GM21367 (cell line): ENCODE results near the gene PLD5.
"Not testable (repeated sequence)": the region's sequence is repeated elsewhere in the genome, so short reads cannot be mapped to it uniquely, and the experiment has no call there.

Experiments
- ATAC-seq: cut with Tn5 transposase; IDR thresholded peaks from one replicate; pipeline ENCODE4 v1.9.1; 2021; ENCODE audit not compliant: unreplicated experiment

PLD5 gene

DNA sequence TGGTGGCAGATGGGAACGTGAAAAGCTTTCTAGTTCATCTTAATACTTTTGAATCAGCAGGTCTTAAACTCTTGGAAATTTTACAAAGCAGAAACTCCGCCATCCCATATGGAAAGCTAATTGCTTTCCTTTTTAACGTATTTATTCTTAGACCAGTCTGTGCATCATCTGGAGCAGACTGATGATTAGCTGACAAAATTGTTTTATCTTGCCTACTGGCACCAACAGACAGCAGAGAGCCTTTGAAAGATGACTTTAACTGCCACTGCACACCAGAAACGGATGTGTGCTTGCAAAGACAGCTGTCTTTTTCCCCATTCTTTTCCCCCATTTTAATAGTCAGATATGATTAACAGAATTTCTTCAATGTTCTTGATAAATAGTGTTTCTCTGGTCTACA lies 97.0 kb downstream of the PLD5 start:
- no peak for ATAC-seq

- no peak for ATAC-seq
These were observed 98.1 kb downstream of the PLD5 start for GRCh38 chr1:242426271-242426905.

GRCh38 chr1:242425232-242425631 lies 99.3 kb downstream of the PLD5 start:
- no peak for ATAC-seq

DNA sequence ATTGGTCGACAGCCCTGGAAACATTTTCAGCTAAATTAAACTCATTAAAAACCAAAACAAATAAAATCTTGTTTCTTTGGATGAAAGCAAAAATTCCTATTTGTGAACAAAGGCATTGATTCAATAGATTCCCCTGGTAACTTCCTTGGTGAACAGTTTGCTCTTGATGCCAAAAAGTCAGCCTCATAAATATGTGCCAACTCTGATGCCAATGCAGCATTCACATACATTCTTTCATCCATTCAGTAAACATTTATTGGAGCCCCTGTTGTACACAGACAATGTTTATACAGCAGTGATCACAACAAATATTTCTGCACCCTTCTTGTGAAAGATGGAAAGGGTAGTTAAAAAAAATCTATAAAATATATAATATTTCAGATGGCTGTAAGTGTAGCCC lies 107.8 kb downstream of the PLD5 start:
- ATAC-seq, result no peak

GRCh38 chr1:242412921-242413320 lies 111.6 kb downstream of the PLD5 start:
- no peak for ATAC-seq

GRCh38 chr1:242411901-242412300 lies 112.6 kb downstream of the PLD5 start:
- ATAC-seq, result no peak

- no peak for ATAC-seq
These were observed 118.5 kb downstream of the PLD5 start for GRCh38 chr1:242405947-242406346.

DNA sequence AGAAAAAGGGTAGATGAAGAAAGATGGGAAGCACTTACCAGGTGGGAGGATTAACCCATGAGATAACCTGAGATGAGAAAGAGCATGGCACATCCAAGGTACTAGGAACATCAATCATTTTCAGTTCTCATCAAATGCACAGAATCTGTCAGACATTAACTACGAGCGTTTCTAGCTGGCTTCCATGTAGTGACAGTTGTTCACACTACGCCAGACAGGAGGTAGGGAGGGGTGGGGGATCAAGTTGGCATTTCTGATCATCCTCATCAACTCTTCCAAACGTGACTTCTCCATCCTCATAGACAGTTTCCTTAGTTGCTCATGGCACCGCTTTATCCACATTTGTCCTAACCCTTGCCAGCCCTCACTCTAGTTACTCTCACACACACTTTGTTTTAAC lies 120.2 kb downstream of the PLD5 start:
- no peak for ATAC-seq

DNA sequence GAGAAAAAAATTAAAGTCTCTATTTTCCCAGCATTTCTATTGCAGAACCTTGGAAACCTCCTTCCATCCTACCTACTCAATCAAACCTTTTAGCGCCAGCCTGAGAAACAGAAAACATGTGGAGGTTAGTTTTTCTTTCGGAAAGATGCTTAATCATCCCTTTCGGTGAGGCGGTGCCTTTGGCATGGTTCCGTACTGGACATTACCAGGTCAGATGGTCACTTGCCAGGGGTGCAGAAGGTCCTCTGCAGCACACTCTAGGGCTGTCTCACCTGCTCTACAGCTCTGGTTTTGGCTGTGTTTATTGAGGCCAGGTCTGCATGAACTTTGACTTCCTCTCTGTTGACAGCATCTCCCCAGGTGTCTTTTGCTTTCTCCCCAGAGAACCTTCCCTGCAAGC lies 121.5 kb downstream of the PLD5 start:
- no peak for ATAC-seq

GRCh38 chr1:242401937-242402336 lies 122.6 kb downstream of the PLD5 start:
- no peak for ATAC-seq

GRCh38 chr1:242398351-242398750 lies 126.1 kb downstream of the PLD5 start:
- ATAC-seq, result no peak

GRCh38 chr1:242391896-242392295 lies 132.6 kb downstream of the PLD5 start:
- no peak for ATAC-seq

DNA sequence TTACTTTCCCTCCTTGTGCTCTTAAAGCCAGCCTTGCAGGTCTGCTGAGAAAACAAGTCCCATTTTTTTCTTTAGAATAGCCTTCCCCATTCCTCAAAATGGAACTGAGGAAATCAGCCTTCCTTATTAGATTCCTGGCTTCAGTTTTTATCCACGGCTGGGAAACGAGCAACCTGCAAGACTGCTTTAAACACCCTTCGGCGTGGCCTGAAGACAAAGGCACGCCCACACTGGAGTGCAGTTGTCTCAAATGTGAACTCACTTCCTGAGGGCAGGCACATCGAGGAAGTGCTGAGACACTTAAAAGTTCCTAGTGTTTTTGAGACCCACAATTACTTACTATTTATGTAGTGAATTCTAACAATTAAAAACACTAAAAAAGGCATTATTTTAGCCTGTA lies 148.4 kb downstream of the PLD5 start:
- not testable (repeated sequence) for ATAC-seq

- not testable (repeated sequence) for ATAC-seq
These were observed 174.1 kb downstream of the PLD5 start for GRCh38 chr1:242350446-242350845.

DNA sequence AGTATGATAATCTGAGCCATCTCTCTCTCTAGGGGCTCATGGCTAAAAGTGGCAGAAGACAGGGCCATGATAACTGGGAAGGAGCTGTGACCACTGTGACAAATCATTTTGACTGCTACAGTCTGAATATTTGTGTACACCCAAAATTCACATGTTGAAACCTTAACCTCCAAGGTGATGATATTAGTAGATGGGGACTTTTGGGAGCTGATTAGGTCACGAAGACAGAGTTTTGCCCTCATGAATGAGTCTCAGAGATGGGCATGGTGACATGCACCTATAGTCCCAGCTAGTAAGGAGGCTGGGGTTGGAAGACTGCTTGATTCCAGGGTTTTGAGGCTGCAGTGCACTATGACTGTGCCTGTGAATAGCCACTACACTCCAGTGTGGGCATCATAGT lies 174.9 kb downstream of the PLD5 start:
- no peak for ATAC-seq

DNA sequence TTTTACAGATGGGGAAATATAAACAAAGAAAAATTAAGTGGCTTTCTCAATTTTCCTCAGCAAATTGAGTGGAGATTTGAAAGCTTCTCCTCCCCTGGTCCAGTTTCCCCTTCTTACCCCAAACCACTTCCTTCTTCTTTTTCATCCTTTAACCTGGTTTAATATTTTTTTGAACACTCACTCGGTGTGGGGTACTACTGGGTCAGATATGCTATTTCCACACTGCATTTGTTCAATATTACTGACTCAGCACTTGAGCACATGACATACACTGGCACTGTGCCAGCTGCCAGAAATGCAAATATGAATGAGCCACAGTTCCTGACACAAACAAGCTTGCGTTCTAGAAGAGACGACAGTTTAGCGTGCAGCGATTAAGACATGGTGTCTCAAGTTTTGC lies 193.6 kb downstream of the PLD5 start:
- peak; percentile 49 for ATAC-seq

DNA sequence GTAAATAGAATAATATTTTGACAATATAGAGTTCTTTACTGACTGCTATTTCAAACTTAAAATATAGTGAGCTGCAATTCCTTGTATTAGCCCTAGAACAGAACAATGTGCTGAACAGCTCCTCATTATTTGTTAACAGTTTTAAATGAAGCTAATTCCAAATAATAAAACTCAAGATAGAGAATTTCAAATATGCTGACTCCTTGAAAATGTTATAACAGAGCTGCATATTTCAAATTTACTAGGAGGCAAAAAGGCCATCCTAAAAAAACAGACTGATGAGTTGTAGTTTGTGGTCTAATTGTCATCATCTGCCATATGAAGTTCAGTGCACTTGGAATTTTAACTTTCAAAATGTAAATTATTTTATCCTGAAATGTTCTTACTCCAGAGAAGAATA lies 197.1 kb downstream of the PLD5 start:
- not testable (repeated sequence) for ATAC-seq

DNA sequence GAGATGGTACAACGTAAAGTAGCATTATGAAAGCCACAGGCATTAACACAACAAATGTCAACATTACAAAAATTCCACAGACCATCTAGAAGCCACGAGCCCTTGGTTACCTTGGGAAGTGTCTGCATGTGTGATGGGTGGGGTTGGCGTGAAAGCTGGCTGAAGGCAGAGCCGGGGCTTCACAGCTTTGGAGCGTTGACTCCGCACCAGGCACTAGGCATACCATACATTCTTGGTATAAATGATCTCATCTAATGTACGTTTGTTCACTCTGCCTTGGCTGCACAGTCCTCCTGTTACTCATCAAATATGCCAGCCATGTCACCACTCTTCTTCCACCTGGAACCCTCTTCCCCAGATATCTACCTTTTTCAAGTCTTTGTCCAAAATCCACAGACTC lies 202.5 kb downstream of the PLD5 start:
- ATAC-seq, result not testable (repeated sequence)

DNA sequence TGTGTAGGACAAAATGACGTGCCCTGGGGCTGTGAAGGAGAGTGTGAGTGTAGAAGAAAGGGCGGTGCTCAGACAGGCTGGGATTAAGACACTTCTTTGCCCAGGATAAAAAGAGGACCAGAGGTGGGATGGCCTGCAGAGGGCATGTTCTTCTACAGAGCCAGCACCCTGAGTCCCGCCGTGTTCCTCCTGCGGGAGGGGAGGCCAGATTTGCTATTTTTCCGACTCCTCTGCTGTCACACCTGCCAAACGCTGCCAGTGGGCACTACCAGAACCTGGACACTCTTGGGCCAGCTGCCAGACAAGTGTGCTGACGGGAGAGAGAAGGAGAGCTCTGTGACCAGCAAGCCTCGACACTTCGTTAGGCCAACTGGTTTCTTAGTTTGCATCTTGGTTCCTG lies 206.4 kb downstream of the PLD5 start:
- no peak for ATAC-seq

- ATAC-seq, result not testable (repeated sequence)
These were observed 209.6 kb downstream of the PLD5 start for GRCh38 chr1:242314865-242315264.

- ATAC-seq, result not testable (repeated sequence)
These were observed 210.3 kb downstream of the PLD5 start for GRCh38 chr1:242314085-242314649.

DNA sequence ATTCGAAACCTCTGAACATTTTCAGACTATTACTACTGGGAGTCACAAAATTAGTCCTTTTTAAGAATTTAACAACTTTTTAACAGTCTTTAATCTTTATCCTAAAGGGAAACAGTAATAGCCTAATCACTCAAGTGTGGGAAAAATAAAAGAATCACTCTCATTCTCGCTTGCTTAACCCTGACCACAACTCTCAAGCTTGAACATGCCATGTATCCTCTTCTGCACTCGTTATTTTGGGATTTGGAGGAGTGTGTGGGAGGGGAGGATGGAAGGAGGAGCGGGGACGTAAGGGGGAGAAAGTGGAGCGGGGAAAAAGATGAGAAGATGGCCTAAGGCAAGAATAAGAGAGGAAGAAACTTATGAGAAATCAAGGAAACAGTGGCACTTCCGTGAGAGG lies 215.8 kb downstream of the PLD5 start:
- not testable (repeated sequence) for ATAC-seq

GRCh38 chr1:242293781-242294180 lies 230.7 kb downstream of the PLD5 start:
- not testable (repeated sequence) for ATAC-seq
